Endodermal cell (in vitro differentiated cells): ENCODE data around the gene CEP112. TPM values are rescaled to one million over a fixed set of nuclear protein-coding genes. Genes with fewer than 3 reads are reported as not detected.

ENCODE experiments used
- DNase-seq: peaks from one replicate; pipeline ENCODE4 v3.0.0-alpha.2; 2017
- H3K27ac ChIP-seq: 2 replicates; pipeline ENCODE4 v1.5.1; 2013; ENCODE audit warnings: mild to moderate bottlenecking, low read depth, low read length, moderate library complexity
- H3K27me3 ChIP-seq: 2 replicates; pipeline ENCODE4 v1.6.1; 2013; ENCODE audit warnings: mild to moderate bottlenecking, low read length, moderate library complexity; ENCODE audit not compliant: insufficient read depth, control insufficient read depth, poor library complexity, severe bottlenecking
- H3K36me3 ChIP-seq: 2 replicates; pipeline ENCODE4 v1.7.0; 2013; ENCODE audit warnings: mild to moderate bottlenecking, low read length, moderate library complexity; ENCODE audit not compliant: control insufficient read depth, insufficient read depth
- H3K4me1 ChIP-seq: one replicate; pipeline ENCODE4 v1.7.0; 2013; ENCODE audit warnings: low read length; ENCODE audit not compliant: control insufficient read depth, insufficient read depth
- H3K4me3 ChIP-seq: 2 replicates; pipeline ENCODE4 v1.5.1; 2013; ENCODE audit warnings: mild to moderate bottlenecking, low read length, moderate library complexity
- H3K9ac ChIP-seq: 2 replicates; pipeline ENCODE4 v1.6.1; 2013; ENCODE audit warnings: mild to moderate bottlenecking, low read length, moderate library complexity; ENCODE audit not compliant: poor library complexity, severe bottlenecking; ENCODE audit errors: extremely low read depth
- H3K9me3 ChIP-seq: 2 replicates; pipeline ENCODE4 v1.6.1; 2013; ENCODE audit warnings: mild to moderate bottlenecking, low read length, moderate library complexity; ENCODE audit not compliant: control insufficient read depth
- H3K27ac Mint-ChIP-seq: 2 replicates; pipeline ENCODE4 v1.8.0; 2020; ENCODE audit warnings: mixed read lengths
- H3K27me3 Mint-ChIP-seq: 2 replicates; pipeline ENCODE4 v1.8.0; 2021; ENCODE audit warnings: mild to moderate bottlenecking, mixed read lengths; ENCODE audit not compliant: insufficient read depth
- H3K36me3 Mint-ChIP-seq: 2 replicates; pipeline ENCODE4 v1.8.0; 2020; ENCODE audit warnings: low read depth, mixed read lengths
- H3K4me1 Mint-ChIP-seq: 2 replicates; pipeline ENCODE4 v1.8.0; 2020; ENCODE audit warnings: mixed read lengths
- H3K4me3 Mint-ChIP-seq: 2 replicates; pipeline ENCODE4 v1.8.0; 2020; ENCODE audit warnings: mild to moderate bottlenecking, moderate library complexity, mixed read lengths
- H3K9me3 Mint-ChIP-seq: 2 replicates; pipeline ENCODE4 v1.8.0; 2020; ENCODE audit warnings: mild to moderate bottlenecking, mixed read lengths
- WGBS, 2 experiments: methylation state at CpG; one replicate each; pipeline versions ENCODE4 v1.1.5 to v1.1.7; 2013; ENCODE audit warnings: missing lambda C conversion rate in 2 of 2, mixed read lengths in 1 of 2; ENCODE audit not compliant: insufficient coverage in 1 of 2, insufficient read length in 1 of 2; 5-methylcytosine and 5-hydroxymethylcytosine counted together
- total RNA-seq, 2 donors: library from RNA; stranded (reverse); fragmentation: NEBNext Ultra II Directional in 1 of 2; extraction: Animal tissue kit (Norgen Biotek cat#: 25700) in 1 of 2; gene quantifications; 2 replicates in 1 of 2; 3 replicates in 1 of 2; pipeline ENCODE4 v1.2.1, GENCODE V29; 2021
- TF ChIP-seq, protein P1 (sequence below): fragments of 200-600 bp; sonication (generic); conservative IDR thresholded peaks from 2 replicates; pipeline ENCODE4 v1.5.0; 2021; ENCODE audit warnings: antibody characterized with exemption, mild to moderate bottlenecking

Gene CEP112
- total RNA-seq, 2 donors from 2014 or later: 15.2 to 21.4 TPM

GRCh38 chr17:65704731-65705130 is 487.2 kb downstream of the CEP112 start:
- Histone ChIP-seq H3K27ac (no peak overlapping the region), H3K4me3 (no peak overlapping the region), H3K4me1 (no peaks in the 10 kb centered on the region), H3K36me3 (no peaks in the 10 kb centered on the region), H3K27me3 (no peaks in the 10 kb centered on the region), H3K9ac (no peak overlapping the region), H3K9me3 (no peaks in the 10 kb centered on the region)
- 80 to 88% methylated on average over 5 of the region's 5 CpGs for whole genome bisulfite sequencing, 2 experiments
- DNase-seq: no peak
- no peaks in the 10 kb centered on the region for H3K9me3 Mint-ChIP-seq
- peaks cover 2% of the 10 kb centered on the region for H3K36me3 Mint-ChIP-seq
- no peak overlapping the region for H3K4me3 Mint-ChIP-seq
- H3K27ac Mint-ChIP-seq: no peak overlapping the region
- peaks cover 4% of the 10 kb centered on the region for H3K4me1 Mint-ChIP-seq
- H3K27me3 Mint-ChIP-seq: no peaks in the 10 kb centered on the region
- TF ChIP-seq, protein P1, sequence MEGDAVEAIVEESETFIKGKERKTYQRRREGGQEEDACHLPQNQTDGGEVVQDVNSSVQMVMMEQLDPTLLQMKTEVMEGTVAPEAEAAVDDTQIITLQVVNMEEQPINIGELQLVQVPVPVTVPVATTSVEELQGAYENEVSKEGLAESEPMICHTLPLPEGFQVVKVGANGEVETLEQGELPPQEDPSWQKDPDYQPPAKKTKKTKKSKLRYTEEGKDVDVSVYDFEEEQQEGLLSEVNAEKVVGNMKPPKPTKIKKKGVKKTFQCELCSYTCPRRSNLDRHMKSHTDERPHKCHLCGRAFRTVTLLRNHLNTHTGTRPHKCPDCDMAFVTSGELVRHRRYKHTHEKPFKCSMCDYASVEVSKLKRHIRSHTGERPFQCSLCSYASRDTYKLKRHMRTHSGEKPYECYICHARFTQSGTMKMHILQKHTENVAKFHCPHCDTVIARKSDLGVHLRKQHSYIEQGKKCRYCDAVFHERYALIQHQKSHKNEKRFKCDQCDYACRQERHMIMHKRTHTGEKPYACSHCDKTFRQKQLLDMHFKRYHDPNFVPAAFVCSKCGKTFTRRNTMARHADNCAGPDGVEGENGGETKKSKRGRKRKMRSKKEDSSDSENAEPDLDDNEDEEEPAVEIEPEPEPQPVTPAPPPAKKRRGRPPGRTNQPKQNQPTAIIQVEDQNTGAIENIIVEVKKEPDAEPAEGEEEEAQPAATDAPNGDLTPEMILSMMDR: no peak

GRCh38 chr17:65703891-65704290 is 488.0 kb downstream of the CEP112 start:
- H3K27me3 ChIP-seq: no peaks in the 10 kb centered on the region
- Mint-ChIP-seq H3K9me3 (no peaks in the 10 kb centered on the region), H3K27me3 (no peaks in the 10 kb centered on the region), H3K36me3 (peaks cover 2% of the 10 kb centered on the region), H3K4me3 (no peak overlapping the region), H3K27ac (no peak overlapping the region), H3K4me1 (peaks cover 5% of the 10 kb centered on the region)
- no peaks in the 10 kb centered on the region for H3K4me1 ChIP-seq
- no peak overlapping the region for H3K9ac ChIP-seq
- H3K9me3 ChIP-seq: no peaks in the 10 kb centered on the region
- no peak for DNase-seq
- TF ChIP-seq, protein P1: no peak
- no peak overlapping the region for H3K4me3 ChIP-seq
- WGBS, 2 experiments: 93% methylated on average over 9 of the region's 9 CpGs
- H3K36me3 ChIP-seq: no peaks in the 10 kb centered on the region
- no peak overlapping the region for H3K27ac ChIP-seq

- Mint-ChIP-seq H3K9me3 (no peaks in the 10 kb centered on the region), H3K4me1 (peaks cover 31% of the 10 kb centered on the region), H3K36me3 (peaks cover 2% of the 10 kb centered on the region), H3K4me3 (no peak overlapping the region), H3K27me3 (no peaks in the 10 kb centered on the region), H3K27ac (no peak overlapping the region)
- Histone ChIP-seq H3K36me3 (no peaks in the 10 kb centered on the region), H3K4me3 (no peak overlapping the region), H3K27me3 (no peaks in the 10 kb centered on the region), H3K9me3 (no peaks in the 10 kb centered on the region), H3K27ac (no peak overlapping the region), H3K4me1 (peaks cover 5% of the 10 kb centered on the region), H3K9ac (no peak overlapping the region)
- TF ChIP-seq, protein P1: no peak
- no peak for DNase-seq
- 88 to 90% methylated on average over 1 to 5 of the region's 5 CpGs for WGBS, 2 experiments
Observed at GRCh38 chr17:65699459-65699858, 492.5 kb downstream of the CEP112 start.
